Transverse colon (tissue), 4 donors: ENCODE measurements around the gene NCAN.

ENCODE experiments used
- CTCF ChIP-seq, 5 experiments: fragments of 200-600 bp in 3 of 5; fragments of 450-650 bp in 2 of 5; sonication (generic) in 3 of 5; IDR thresholded peaks; 1 replicate in 2 of 5; 2 replicates in 3 of 5; pipeline ENCODE4 v1.5.1; 2016 to 2017; ENCODE audit warnings: antibody characterized with exemption in 5 of 5, inconsistent platforms in 3 of 5, mild to moderate bottlenecking in 2 of 5, moderate library complexity in 1 of 5
- POLR2A ChIP-seq: fragments of 450-650 bp; IDR thresholded peaks from one replicate; pipeline ENCODE4 v1.6.1; 2016; ENCODE audit warnings: antibody characterized with exemption, mild to moderate bottlenecking, moderate library complexity
- POLR2AphosphoS5 ChIP-seq, 3 donors: sonication (generic); formaldehyde crosslinking; IDR thresholded peaks; one replicate each; pipeline ENCODE4 v1.6.1; 2016; ENCODE audit warnings: antibody characterized with exemption in 3 of 3

- no peak for TF ChIP-seq POLR2A
- no peak for TF ChIP-seq CTCF (IDR thresholded peaks at IDR 0.05)
- TF ChIP-seq POLR2AphosphoS5 (IDR thresholded peaks at IDR 0.05) = no peak
These were observed 2.4 kb downstream of the NCAN start for GRCh38 chr19:19214159-19214490.
